HepG2 (cell line): ENCODE measurements around the gene ZMYND8. TPM values are rescaled to one million over a fixed set of nuclear protein-coding genes. Genes with fewer than 3 reads are reported as not detected.

Experiments
- ASH2L ChIP-seq: fragments of 300-600, 200-600 bp; sonication (generic); IDR thresholded peaks from 2 replicates; pipeline ENCODE4 v1.7.0; 2017; ENCODE audit warnings: low read depth, mild to moderate bottlenecking, moderate library complexity, mixed read lengths, low read length; ENCODE audit not compliant: insufficient read length
- FOXP1 ChIP-seq, 2 experiments: fragments of 450-650 bp in 1 of 2; IDR thresholded peaks; 2 replicates each; pipeline ENCODE4 v1.6.1; 2017 to 2018; ENCODE audit warnings: antibody characterized with exemption in 1 of 2
- HNRNPUL1 ChIP-seq: fragments of 200-400 bp; formaldehyde crosslinking; IDR thresholded peaks from 2 replicates; pipeline ENCODE4 v1.6.1; 2017; ENCODE audit warnings: low read depth, mild to moderate bottlenecking, low read length, moderate library complexity
- KAT2B ChIP-seq: fragments of 150-350 bp; IDR thresholded peaks from 2 replicates; pipeline ENCODE4 v1.6.1; 2014; ENCODE audit warnings: low read depth, low read length, borderline replicate concordance
- KDM5A ChIP-seq: fragments of 200-600 bp; sonication (generic); IDR thresholded peaks from 2 replicates; pipeline ENCODE4 v1.7.0; 2018; ENCODE audit warnings: antibody characterized with exemption, mild to moderate bottlenecking, low read length, borderline replicate concordance
- KDM5B ChIP-seq: sonication (generic); formaldehyde crosslinking; IDR thresholded peaks from 2 replicates; pipeline ENCODE4 v1.4.0; 2020; ENCODE audit warnings: missing genetic modification reagents, mild to moderate bottlenecking, borderline replicate concordance
- MED13 ChIP-seq: sonication (generic); formaldehyde crosslinking; IDR thresholded peaks from 2 replicates; pipeline ENCODE4 v1.5.0; 2020; ENCODE audit warnings: missing genetic modification reagents
- MIER3 ChIP-seq: IDR thresholded peaks from 2 replicates; pipeline ENCODE4 v1.6.1; 2016; ENCODE audit warnings: missing compliant biosample characterization, borderline replicate concordance
- MTA1 ChIP-seq: sonication (generic); formaldehyde crosslinking; IDR thresholded peaks from 2 replicates; pipeline ENCODE4 v1.4.0; 2020; ENCODE audit warnings: missing genetic modification reagents, mild to moderate bottlenecking, borderline replicate concordance
- MXD4 ChIP-seq: IDR thresholded peaks from 2 replicates; pipeline ENCODE4 v1.6.1; 2016; ENCODE audit warnings: mild to moderate bottlenecking, missing biosample characterization, missing genetic modification reagents
- NR3C1 ChIP-seq: sonication (generic); formaldehyde crosslinking; IDR thresholded peaks from 2 replicates; pipeline ENCODE4 v1.4.0; 2020; ENCODE audit warnings: missing genetic modification reagents
- POLR2AphosphoS5 ChIP-seq: IDR thresholded peaks from 2 replicates; pipeline ENCODE4 v1.6.1; 2012; ENCODE audit warnings: low read depth, low read length
- RFX3 ChIP-seq: IDR thresholded peaks from 2 replicates; pipeline ENCODE4 v1.6.1; 2016; ENCODE audit warnings: missing biosample characterization, missing genetic modification reagents
- SKI ChIP-seq: fragments of 450-650 bp; IDR thresholded peaks from one replicate; pipeline ENCODE4 v1.6.1; 2018; ENCODE audit warnings: mild to moderate bottlenecking; ENCODE audit not compliant: partially characterized antibody
- SNAI1 ChIP-seq: sonication (generic); formaldehyde crosslinking; IDR thresholded peaks from 2 replicates; pipeline ENCODE4 v1.5.0; 2020; ENCODE audit warnings: mild to moderate bottlenecking, missing genetic modification reagents, borderline replicate concordance
- SRF ChIP-seq: IDR thresholded peaks from 2 replicates; pipeline ENCODE4 v1.6.1; 2011; ENCODE audit warnings: mild to moderate bottlenecking, low read depth, low read length, moderate library complexity
- SRSF1 ChIP-seq: fragments of 200-400 bp; formaldehyde crosslinking; optimal IDR thresholded peaks from 2 replicates; pipeline ENCODE3; 2017; ENCODE audit warnings: mild to moderate bottlenecking, low read depth, low read length, moderate library complexity
- THYN1 ChIP-seq: sonication (generic); formaldehyde crosslinking; IDR thresholded peaks from 2 replicates; pipeline ENCODE4 v1.8.1; 2023; ENCODE audit warnings: low read depth, mild to moderate bottlenecking, moderate library complexity, missing genetic modification reagents, borderline replicate concordance
- ZBTB1 ChIP-seq: sonication (generic); formaldehyde crosslinking; IDR thresholded peaks from 2 replicates; pipeline ENCODE4 v1.4.0; 2020; ENCODE audit warnings: missing genetic modification reagents, borderline replicate concordance
- ZBTB7B ChIP-seq: sonication (generic); formaldehyde crosslinking; IDR thresholded peaks from 2 replicates; pipeline ENCODE4 v1.4.0; 2020; ENCODE audit warnings: missing genetic modification reagents
- ZBTB8A ChIP-seq: sonication (generic); formaldehyde crosslinking; IDR thresholded peaks from 2 replicates; pipeline ENCODE4 v1.4.0; 2020; ENCODE audit warnings: mild to moderate bottlenecking, low read depth, missing genetic modification reagents, borderline replicate concordance
- ZC3H4 ChIP-seq: sonication (generic); formaldehyde crosslinking; IDR thresholded peaks from 2 replicates; pipeline ENCODE4 v1.4.0; 2020; ENCODE audit warnings: missing genetic modification reagents, borderline replicate concordance
- ZNF136 ChIP-seq: sonication (generic); formaldehyde crosslinking; IDR thresholded peaks from 2 replicates; pipeline ENCODE4 v1.8.1; 2022; ENCODE audit warnings: low read depth, mild to moderate bottlenecking, moderate library complexity, missing genetic modification reagents
- ZNF333 ChIP-seq: sonication (generic); formaldehyde crosslinking; IDR thresholded peaks from 2 replicates; pipeline ENCODE4 v1.4.0; 2020; ENCODE audit warnings: mild to moderate bottlenecking, missing genetic modification reagents, borderline replicate concordance
- ZNF510 ChIP-seq: sonication (generic); formaldehyde crosslinking; IDR thresholded peaks from 2 replicates; pipeline ENCODE4 v1.4.0; 2020; ENCODE audit warnings: low read depth, mild to moderate bottlenecking, missing genetic modification reagents
- ZNF543 ChIP-seq: sonication (generic); formaldehyde crosslinking; IDR thresholded peaks from 2 replicates; pipeline ENCODE4 v1.4.0; 2020; ENCODE audit warnings: mild to moderate bottlenecking, missing genetic modification reagents
- ZNF558 ChIP-seq: sonication (generic); formaldehyde crosslinking; IDR thresholded peaks from 2 replicates; pipeline ENCODE4 v1.9.0; 2022; ENCODE audit warnings: mild to moderate bottlenecking, missing genetic modification reagents, borderline replicate concordance
- ZNF562 ChIP-seq: sonication (generic); formaldehyde crosslinking; IDR thresholded peaks from 2 replicates; pipeline ENCODE4 v1.8.0; 2022; ENCODE audit warnings: missing genetic modification reagents, borderline replicate concordance
- ZNF772 ChIP-seq: sonication (generic); formaldehyde crosslinking; IDR thresholded peaks from 2 replicates; pipeline ENCODE4 v1.5.0; 2020; ENCODE audit warnings: mild to moderate bottlenecking, missing genetic modification reagents
- polyA plus RNA-seq, 8 experiments: library from polyadenylated mRNA; depleted of rRNA in 3 of 8; stranded (reverse) in 7 of 8; unstranded in 1 of 8; fragments of >200 nt; fragmentation: Illumina TruSeq in 4 of 8; extraction: Trizol in 4 of 8; gene quantifications; 2 replicates each; pipeline versions ENCODE4 v1.2.1 to v1.2.3, GENCODE V29; 2011 to 2016; ENCODE audit warnings: low read depth in 4 of 8, missing spikeins in 1 of 8, mixed read lengths in 1 of 8; ENCODE audit not compliant: insufficient read depth in 1 of 8
- total RNA-seq, 5 experiments: library from RNA; depleted of rRNA; stranded (reverse); fragments of >200 nt; fragmentation: Illumina TruSeq; extraction: Trizol; gene quantifications; 2 replicates each; pipeline ENCODE4 v1.2.3, GENCODE V29; 2016; ENCODE audit warnings: low read depth in 1 of 5
- TF ChIP-seq, protein P1 (sequence below): sonication (generic); formaldehyde crosslinking; IDR thresholded peaks from 2 replicates; pipeline ENCODE4 v1.5.1; 2020; ENCODE audit warnings: missing genetic modification reagents, mild to moderate bottlenecking, borderline replicate concordance
- TF ChIP-seq, protein P2 (sequence below): sonication (generic); formaldehyde crosslinking; IDR thresholded peaks from 2 replicates; pipeline ENCODE4 v1.4.0; 2020; ENCODE audit warnings: mild to moderate bottlenecking, missing genetic modification reagents

Gene ZMYND8
- total and polyA plus RNA-seq, 2 of the 13 experiments (the other 11 are each of a cell fraction or from before 2014, with no cell fraction given), result 53.9 to 84.7 TPM

GRCh38 chr20:47318027-47318585 lies 38.4 kb downstream of the ZMYND8 start (continued):
- peak; percentile 97; the same call in 1 of the 2 replicates for TF ChIP-seq ZNF136 (CRISPR knock-in tag)
- TF ChIP-seq SRSF1, result no peak
- peak; percentile 65 for TF ChIP-seq SKI
- peak; percentile 69; the same call in 1 of the 2 replicates for TF ChIP-seq SNAI1 (CRISPR knock-in tag)
- TF ChIP-seq, protein P1, sequence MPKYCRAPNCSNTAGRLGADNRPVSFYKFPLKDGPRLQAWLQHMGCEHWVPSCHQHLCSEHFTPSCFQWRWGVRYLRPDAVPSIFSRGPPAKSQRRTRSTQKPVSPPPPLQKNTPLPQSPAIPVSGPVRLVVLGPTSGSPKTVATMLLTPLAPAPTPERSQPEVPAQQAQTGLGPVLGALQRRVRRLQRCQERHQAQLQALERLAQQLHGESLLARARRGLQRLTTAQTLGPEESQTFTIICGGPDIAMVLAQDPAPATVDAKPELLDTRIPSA, result no peak
- TF ChIP-seq MED13 (CRISPR knock-in tag), result peak; percentile 83
- 0 out of 2 replicates have a peak, but pooled peaks have one; percentile 68 for TF ChIP-seq ZNF543 (CRISPR knock-in tag)
- no peak for TF ChIP-seq ZNF562
- TF ChIP-seq ZBTB8A (CRISPR knock-in tag), result no peak
- peak; percentile 75; the same call in 1 of the 2 replicates for TF ChIP-seq ZBTB7B
- TF ChIP-seq THYN1 (CRISPR knock-in tag), result no peak
- no peak for TF ChIP-seq ZNF333 (CRISPR knock-in tag)
- no peak for TF ChIP-seq HNRNPUL1
- no peak for TF ChIP-seq FOXP1 (IDR thresholded peaks at IDR 0.05)
- TF ChIP-seq FOXP1 (CRISPR knock-in tag; IDR thresholded peaks at IDR 0.05), result peak; percentile 64; the same call in 1 of the 2 replicates
- 0 out of 2 replicates have a peak, but pooled peaks have one; percentile 78 for TF ChIP-seq MIER3 (CRISPR knock-in tag)
- 0 out of 2 replicates have a peak, but pooled peaks have one; percentile 12 for TF ChIP-seq SRF
- no peak for TF ChIP-seq POLR2AphosphoS5
- no peak; the same call in 1 of the 2 replicates for TF ChIP-seq KDM5A
- peak; percentile 53; the same call in 1 of the 2 replicates for TF ChIP-seq ZNF772 (CRISPR knock-in tag)
- peak; percentile 47; the same call in 1 of the 2 replicates for TF ChIP-seq ZNF510 (CRISPR knock-in tag)
- no peak for TF ChIP-seq RFX3 (CRISPR knock-in tag)
- no peak for TF ChIP-seq NR3C1 (CRISPR knock-in tag)
- TF ChIP-seq, protein P2, sequence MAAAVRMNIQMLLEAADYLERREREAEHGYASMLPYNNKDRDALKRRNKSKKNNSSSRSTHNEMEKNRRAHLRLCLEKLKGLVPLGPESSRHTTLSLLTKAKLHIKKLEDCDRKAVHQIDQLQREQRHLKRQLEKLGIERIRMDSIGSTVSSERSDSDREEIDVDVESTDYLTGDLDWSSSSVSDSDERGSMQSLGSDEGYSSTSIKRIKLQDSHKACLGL (CRISPR knock-in tag), result no peak
- TF ChIP-seq ASH2L, result peak; percentile 92
- TF ChIP-seq KAT2B, result no peak
- TF ChIP-seq ZBTB1 (CRISPR knock-in tag), result no peak
- TF ChIP-seq ZC3H4 (CRISPR knock-in tag), result no peak
- TF ChIP-seq MXD4 (CRISPR knock-in tag), result no peak; the same call in none of the 2 replicates
- TF ChIP-seq MTA1 (CRISPR knock-in tag), result peak; percentile 77; the same call in 1 of the 2 replicates
- TF ChIP-seq KDM5B (CRISPR knock-in tag), result no peak; the same call in 1 of the 2 replicates
- TF ChIP-seq ZNF558 (CRISPR knock-in tag), result no peak
